Measurements from ENCODE around the gene DNPEP. TPM values are rescaled to one million over a fixed set of nuclear protein-coding genes. Genes with fewer than 3 reads are reported as not detected.
A peak's percentile ranks its signal among the peaks of the same experiment; 100 is the strongest.

The DNPEP gene
- polyA plus RNA-seq, 1 experiment, result 134 TPM

DNA sequence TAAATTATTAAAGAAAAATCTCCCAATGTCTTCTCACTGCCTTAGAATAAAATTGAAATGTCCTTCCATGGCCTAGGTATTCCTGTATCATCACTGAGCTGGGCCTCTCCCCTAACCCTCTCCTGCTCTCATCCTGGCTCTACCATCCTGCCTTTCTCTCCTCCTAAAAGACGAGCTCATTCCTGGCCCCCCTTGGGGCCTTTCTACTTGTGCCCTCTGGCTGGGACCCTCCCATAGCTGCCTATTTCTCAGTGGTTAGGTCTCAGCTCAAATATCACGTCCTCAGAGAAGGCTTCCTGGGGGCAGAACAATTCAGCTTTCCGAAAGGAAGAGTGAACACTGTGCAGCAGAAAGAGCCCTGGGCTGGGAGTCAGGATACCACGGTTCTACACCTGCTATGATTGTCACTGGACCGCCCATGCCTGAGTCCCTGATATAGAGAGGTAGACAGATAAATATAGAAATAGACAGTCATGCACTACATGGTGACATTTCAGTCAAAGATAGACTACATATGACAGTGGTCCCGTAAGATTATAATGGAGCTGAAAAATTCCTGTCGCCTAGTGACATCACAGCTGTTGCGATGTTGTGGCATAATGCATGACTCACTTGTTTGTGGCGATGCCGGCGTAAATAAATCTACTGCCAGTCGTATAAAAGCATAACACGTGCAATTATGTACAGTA lies 9.4 kb downstream of the DNPEP start:
- no peak for DNase-seq (ENCODE audit: low read depth)
- ChIA-PET POLR2A (no interaction called here), CTCF (interaction anchor here (0.6 to 1.6 kb wide), 4 partner anchors 9 to 25 kb away, joined by 3 to 5 read pairs (median 4); partner anchors contain the start of gene DNPEP)
- Histone ChIP-seq H3K4me3 (ENCODE audit: low read depth, low read length) (no peak overlapping the region), H3K27me3 (ENCODE audit: control insufficient read depth, insufficient read depth, low read length) (no peaks in the 10 kb centered on the region), H3K36me3 (ENCODE audit: control insufficient read depth, insufficient read depth, low read length) (peaks cover 29% of the 10 kb centered on the region)
- no peak for TF ChIP-seq CTCF (IDR thresholded peaks at IDR 0.05; ENCODE audit: insufficient read depth, low read depth, low read length)

DNA sequence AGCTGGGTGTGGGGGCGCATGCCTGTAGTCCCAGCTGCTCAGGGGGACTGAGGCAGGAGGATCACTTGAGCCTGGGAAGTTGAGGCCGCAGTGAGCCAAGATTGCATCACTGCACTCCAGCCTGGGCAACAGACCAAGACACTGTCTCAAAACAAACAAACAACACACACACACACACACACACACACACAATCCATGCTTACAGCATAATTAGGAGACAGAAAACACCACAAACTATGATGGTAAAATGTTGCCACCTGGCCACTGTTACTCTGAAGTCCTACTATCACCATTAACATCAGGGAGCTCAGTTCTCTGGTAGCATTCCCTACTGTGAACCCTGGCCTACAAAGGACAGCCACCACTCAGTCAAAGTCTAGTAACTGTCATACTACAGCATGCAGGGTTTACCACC lies 18.3 kb downstream of the DNPEP start:
- Histone ChIP-seq H3K27me3 (ENCODE audit: control insufficient read depth, insufficient read depth, low read length) (no peaks in the 10 kb centered on the region), H3K36me3 (ENCODE audit: control insufficient read depth, insufficient read depth, low read length) (peaks cover 9% of the 10 kb centered on the region), H3K4me3 (ENCODE audit: low read depth, low read length) (no peak overlapping the region)
- no peak for TF ChIP-seq CTCF (IDR thresholded peaks at IDR 0.05; ENCODE audit: insufficient read depth, low read depth, low read length)
- ChIA-PET POLR2A (no interaction called here), CTCF (interaction anchor here (0.6 to 3.6 kb wide), 4 partner anchors 10 to 210 kb away, joined by 4 to 15 read pairs (median 4); no protein-coding TSS in a partner anchor)
- DNase-seq (ENCODE audit: low read depth), result peak; percentile 40

DNA sequence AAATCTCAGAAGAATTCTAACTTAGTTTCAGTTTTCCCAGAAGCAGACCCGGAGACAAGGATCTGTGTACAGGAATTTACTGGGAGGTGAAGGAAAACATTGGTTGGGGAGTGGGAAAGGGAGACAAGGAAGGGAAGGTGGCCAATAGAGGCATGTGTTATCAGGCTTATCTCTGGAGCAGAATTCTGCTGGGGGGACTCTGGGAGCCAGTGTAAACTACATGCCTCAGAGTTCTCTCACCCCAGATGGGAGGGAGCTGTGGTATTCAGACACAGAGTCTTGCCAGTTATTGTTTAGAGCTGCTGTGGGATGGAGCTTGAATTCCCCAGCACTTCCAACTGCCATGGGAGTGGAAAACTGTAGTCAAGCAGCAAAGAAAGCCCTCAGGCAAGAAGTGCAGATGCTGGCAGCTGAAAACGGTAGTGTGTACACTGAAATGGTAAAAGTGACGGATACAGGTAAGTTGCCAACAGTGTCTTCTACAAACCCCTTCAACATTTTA lies 19.0 kb downstream of the DNPEP start:
- peak; percentile 88 for DNase-seq (ENCODE audit: low read depth)
- H3K36me3 ChIP-seq (ENCODE audit: control insufficient read depth, insufficient read depth, low read length), result peaks cover 3% of the 10 kb centered on the region
- CTCF ChIA-PET, result interaction anchor here (0.6 to 3.6 kb wide), 6 partner anchors 10 to 209 kb away, joined by 3 to 15 read pairs (median 4); no protein-coding TSS in a partner anchor
- no peak for TF ChIP-seq CTCF (IDR thresholded peaks at IDR 0.05; ENCODE audit: insufficient read depth, low read depth, low read length)
- H3K4me3 ChIP-seq (ENCODE audit: low read depth, low read length), result no peak overlapping the region
- H3K27me3 ChIP-seq (ENCODE audit: control insufficient read depth, insufficient read depth, low read length), result no peaks in the 10 kb centered on the region
- POLR2A ChIA-PET, result interaction anchor here (0.5 kb wide), 1 partner anchor 318 kb away, joined by 5 read pairs; no protein-coding TSS in a partner anchor

- ChIA-PET POLR2A (no interaction called here), CTCF (no interaction called here)
- no peak for TF ChIP-seq CTCF (IDR thresholded peaks at IDR 0.05; ENCODE audit: insufficient read depth, low read depth, low read length)
- Histone ChIP-seq H3K4me3 (ENCODE audit: low read depth, low read length) (no peak overlapping the region), H3K36me3 (ENCODE audit: control insufficient read depth, insufficient read depth, low read length) (no peaks in the 10 kb centered on the region), H3K27me3 (ENCODE audit: control insufficient read depth, insufficient read depth, low read length) (peaks cover 24% of the 10 kb centered on the region)
- peak; percentile 91 for DNase-seq (ENCODE audit: low read depth)
These were observed 25.1 kb downstream of the DNPEP start for GRCh38 chr2:219362524-219363164.

DNA sequence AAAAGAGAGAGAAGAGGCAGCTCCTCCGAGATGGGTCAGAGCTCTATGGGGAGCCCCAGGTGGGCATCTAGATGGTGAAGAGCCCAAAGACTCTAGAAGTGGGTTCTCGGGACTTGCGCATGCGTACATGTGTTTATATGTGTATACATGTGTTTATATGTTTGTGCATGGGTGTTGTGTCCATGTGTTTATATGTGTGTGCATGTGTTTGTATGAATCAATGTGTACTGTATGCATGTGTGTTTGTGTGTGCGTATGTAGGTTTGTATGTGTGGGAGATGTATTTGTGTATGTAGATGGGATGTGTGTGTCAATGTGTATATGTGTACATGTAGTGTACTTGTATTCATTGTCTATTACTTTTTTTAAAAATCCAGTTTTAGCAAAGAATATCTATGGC lies 25.6 kb downstream of the DNPEP start:
- no peak for DNase-seq (ENCODE audit: low read depth)
- ChIA-PET POLR2A (no interaction called here), CTCF (interaction anchor here (1.3 kb wide), 1 partner anchor 11 kb away, joined by 7 read pairs; no protein-coding TSS in a partner anchor)
- H3K4me3 ChIP-seq (ENCODE audit: low read depth, low read length), result no peak overlapping the region
- TF ChIP-seq CTCF (IDR thresholded peaks at IDR 0.05; ENCODE audit: insufficient read depth, low read depth, low read length), result no peak
- H3K36me3 ChIP-seq (ENCODE audit: control insufficient read depth, insufficient read depth, low read length), result no peaks in the 10 kb centered on the region
- H3K27me3 ChIP-seq (ENCODE audit: control insufficient read depth, insufficient read depth, low read length), result peaks cover 24% of the 10 kb centered on the region
